CD4-positive, alpha-beta T cell treated with Interleukin-6 for 4 hours (primary cell): ENCODE measurements around the gene NEUROD4.

ENCODE experiments used
- DNase-seq: peaks from one replicate; pipeline ENCODE4 v3.0.0-alpha.2; 2020; ENCODE audit warnings: mixed read lengths

NEUROD4 gene

DNA sequence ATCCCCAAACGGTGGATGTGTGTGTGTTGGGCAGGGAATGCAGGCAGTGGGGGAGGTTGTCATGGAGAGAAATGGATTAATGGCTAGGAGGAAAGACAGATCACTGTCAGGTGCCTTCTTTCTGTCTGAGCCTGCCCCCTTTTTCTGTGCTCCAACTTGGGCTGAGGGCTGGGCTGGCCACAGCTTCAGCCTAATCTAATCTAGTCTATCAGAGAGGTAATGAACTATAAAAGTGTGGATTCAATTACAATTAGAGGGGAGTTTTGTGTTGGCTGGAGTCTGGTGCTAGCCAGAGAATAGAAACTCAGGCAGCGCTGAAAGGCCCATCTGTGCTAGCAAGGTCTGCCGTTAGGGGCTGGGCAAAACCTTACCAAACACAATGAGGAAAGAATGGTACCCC, 41.2 kb downstream of the NEUROD4 start:
- no peak for DNase-seq

DNA sequence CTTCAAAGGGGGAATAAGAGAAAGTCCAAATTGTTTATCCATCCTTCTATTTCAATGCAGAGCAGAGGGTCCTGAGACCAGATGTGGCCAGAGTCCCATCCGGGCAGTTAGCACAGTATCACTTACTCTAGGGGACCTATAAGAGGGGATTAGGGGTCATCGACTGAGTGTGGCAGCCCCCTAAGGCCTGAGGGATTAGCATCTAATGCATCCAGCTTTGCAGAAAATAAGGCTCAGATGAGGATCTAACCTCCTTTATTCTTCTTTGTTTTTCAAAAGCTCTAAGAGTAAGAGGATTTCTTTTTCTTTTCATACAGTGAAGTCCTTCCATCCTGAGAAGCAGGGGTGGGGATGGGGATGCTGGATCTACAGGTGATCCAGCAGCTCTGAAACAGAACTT, 43.5 kb downstream of the NEUROD4 start:
- DNase-seq = no peak

- no peak for DNase-seq
Observed at GRCh38 chr12:55065535-55065934, 45.8 kb downstream of the NEUROD4 start.

DNA sequence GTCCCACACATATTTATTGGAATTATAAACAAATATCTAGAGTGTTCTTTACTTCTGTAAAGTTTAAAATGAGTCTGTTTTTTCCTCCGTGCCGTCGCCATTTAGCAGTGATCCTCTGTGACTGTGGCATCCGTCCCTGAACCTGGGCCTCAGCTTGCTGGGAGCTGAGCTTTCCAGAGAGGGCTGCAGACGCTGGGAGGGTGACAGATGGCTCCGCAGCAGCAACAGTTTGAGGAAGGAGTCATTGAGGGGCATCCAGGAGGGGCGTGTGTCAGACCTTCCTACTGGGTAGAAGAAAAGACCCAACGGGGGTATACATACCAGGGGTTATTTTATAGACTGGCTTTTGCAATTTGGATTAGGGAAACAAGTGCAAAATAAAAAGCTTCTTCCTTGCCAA, 47.9 kb downstream of the NEUROD4 start:
- DNase-seq = no peak

DNA sequence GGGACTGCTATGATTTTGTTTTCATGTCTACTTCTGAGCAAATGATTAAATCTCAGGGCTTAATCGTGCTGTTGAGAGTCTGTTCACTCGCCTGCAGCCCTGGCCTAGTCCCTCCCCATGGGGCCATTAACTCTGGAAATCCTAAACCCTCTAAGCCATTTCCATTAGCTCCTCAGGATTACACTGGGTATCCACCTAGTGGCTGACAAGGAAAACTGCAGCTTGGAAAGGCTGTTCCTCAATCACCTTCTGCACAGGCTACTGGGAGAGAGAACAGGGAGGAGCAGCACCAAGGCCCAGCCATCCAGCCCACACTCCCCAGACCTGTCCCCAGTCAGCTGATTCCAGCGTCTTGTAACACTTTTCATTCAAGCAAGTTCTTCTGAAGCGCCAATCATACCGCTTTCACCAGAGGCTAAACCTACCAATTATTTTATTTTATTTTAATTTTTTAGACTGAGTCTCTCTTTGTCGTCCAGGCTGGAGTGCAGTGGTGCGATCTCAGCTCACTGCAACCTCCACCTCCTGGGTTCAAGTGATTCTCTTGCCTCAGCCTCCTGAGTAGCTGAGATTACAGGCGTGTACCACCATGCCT, 48.7 kb downstream of the NEUROD4 start:
- DNase-seq = peak; percentile 10

GRCh38 chr12:55072083-55072482, 52.3 kb downstream of the NEUROD4 start:
- peak; percentile 81 for DNase-seq

DNA sequence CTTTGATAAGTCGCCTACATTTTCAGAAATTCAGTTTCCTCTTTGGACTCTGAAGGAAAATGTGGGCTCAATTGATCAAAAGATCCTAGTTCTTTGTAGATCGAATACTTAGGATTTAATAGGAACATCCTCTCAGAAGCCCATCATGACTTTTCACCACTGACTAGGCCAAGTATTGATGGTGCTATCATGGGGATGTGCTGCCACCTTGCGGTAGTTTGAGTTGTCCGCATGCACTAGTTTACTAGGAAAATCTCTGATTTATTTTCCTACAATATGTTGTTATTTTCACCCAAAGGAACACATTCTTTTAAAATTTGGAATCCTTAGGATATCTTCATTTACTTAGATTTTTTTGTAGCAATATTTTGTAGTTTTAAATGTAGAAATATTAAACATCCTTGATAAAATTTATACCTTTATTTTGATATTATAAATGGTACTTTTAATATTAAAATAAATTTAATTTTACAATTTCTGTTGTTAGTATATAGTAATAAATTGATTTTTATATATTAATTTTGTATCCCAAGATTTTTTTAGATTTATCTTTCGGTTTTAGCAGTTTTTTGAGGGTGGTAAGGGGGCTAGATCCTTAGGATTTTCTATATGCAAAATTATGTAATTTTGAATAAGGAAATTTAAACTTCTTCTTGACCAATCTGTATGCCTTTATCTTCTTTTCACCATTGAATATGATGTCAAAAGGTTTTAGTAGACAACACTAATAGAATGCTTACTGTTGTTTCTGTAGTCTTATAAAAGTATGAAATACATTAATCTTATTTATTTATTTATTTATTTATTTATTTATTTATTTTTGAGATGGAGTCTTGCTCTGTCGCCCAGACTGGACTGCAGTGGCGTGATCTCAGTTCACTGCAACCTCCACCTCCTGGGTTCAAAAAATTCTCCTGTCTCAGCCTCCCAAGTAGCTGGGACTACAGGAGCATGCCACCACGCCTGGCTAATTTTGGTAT, 53.6 kb downstream of the NEUROD4 start:
- DNase-seq = peak; percentile 89

GRCh38 chr12:55074806-55075205, 55.0 kb downstream of the NEUROD4 start:
- no peak for DNase-seq
